Measurements from ENCODE around the gene GGCT.

GGCT gene

GRCh38 chr7:30459591-30460245, 44.9 kb downstream of the GGCT start:
- DNase-seq = no peak

GRCh38 chr7:30458311-30458710, 46.3 kb downstream of the GGCT start:
- DNase-seq = no peak

- no peak for DNase-seq
These were observed 50.7 kb downstream of the GGCT start for GRCh38 chr7:30453921-30454320.

- no peak for DNase-seq
These were observed 51.6 kb downstream of the GGCT start for GRCh38 chr7:30453016-30453415.

GRCh38 chr7:30452280-30452930, 52.2 kb downstream of the GGCT start:
- DNase-seq = no peak

GRCh38 chr7:30451539-30452279, 52.9 kb downstream of the GGCT start:
- no peak for DNase-seq

- DNase-seq = no peak
These were observed 53.6 kb downstream of the GGCT start for GRCh38 chr7:30450983-30451497.

- no peak for DNase-seq
These were observed 54.2 kb downstream of the GGCT start for GRCh38 chr7:30450240-30450982.

GRCh38 chr7:30448461-30449189, 56.0 kb downstream of the GGCT start:
- no peak for DNase-seq

- no peak for DNase-seq
These were observed 57.2 kb downstream of the GGCT start for GRCh38 chr7:30447466-30447865.
